ENCODE data around the gene FAM83B.

- no peak for TF ChIP-seq EZH2phosphoT487 (IDR thresholded peaks at IDR 0.05; ENCODE audit: insufficient read depth, low read depth)
- no peak for TF ChIP-seq EZH2 (IDR thresholded peaks at IDR 0.05; ENCODE audit: insufficient read depth, poor library complexity, severe bottlenecking)
These were observed 141.2 kb downstream of the FAM83B start for GRCh38 chr6:54987633-54988290.
